Activated naive CD4-positive, alpha-beta T cell treated with anti-CD3 and anti-CD28 coated beads, Interleukin-2, amount 50 U/mL, for 24 hours (primary cell): ENCODE data around the gene EDN3.
"Not testable (repeated sequence)": the region's sequence is repeated elsewhere in the genome, so short reads cannot be mapped to it uniquely, and the experiment has no call there.

ENCODE experiments used
- H3K27ac Mint-ChIP-seq: one replicate; pipeline ENCODE4 v1.8.0; 2021; ENCODE audit warnings: mild to moderate bottlenecking, mixed read lengths
- H3K27me3 Mint-ChIP-seq: one replicate; pipeline ENCODE4 v1.8.0; 2021; ENCODE audit warnings: mixed read lengths
- H3K36me3 Mint-ChIP-seq: one replicate; pipeline ENCODE4 v1.8.0; 2021; ENCODE audit warnings: mixed read lengths
- H3K4me1 Mint-ChIP-seq: one replicate; pipeline ENCODE4 v1.8.0; 2021; ENCODE audit warnings: mixed read lengths
- H3K4me3 Mint-ChIP-seq: one replicate; pipeline ENCODE4 v1.8.0; 2021; ENCODE audit warnings: mild to moderate bottlenecking, mixed read lengths
- H3K9me3 Mint-ChIP-seq: one replicate; pipeline ENCODE4 v1.8.0; 2021; ENCODE audit warnings: mixed read lengths

Gene EDN3

DNA sequence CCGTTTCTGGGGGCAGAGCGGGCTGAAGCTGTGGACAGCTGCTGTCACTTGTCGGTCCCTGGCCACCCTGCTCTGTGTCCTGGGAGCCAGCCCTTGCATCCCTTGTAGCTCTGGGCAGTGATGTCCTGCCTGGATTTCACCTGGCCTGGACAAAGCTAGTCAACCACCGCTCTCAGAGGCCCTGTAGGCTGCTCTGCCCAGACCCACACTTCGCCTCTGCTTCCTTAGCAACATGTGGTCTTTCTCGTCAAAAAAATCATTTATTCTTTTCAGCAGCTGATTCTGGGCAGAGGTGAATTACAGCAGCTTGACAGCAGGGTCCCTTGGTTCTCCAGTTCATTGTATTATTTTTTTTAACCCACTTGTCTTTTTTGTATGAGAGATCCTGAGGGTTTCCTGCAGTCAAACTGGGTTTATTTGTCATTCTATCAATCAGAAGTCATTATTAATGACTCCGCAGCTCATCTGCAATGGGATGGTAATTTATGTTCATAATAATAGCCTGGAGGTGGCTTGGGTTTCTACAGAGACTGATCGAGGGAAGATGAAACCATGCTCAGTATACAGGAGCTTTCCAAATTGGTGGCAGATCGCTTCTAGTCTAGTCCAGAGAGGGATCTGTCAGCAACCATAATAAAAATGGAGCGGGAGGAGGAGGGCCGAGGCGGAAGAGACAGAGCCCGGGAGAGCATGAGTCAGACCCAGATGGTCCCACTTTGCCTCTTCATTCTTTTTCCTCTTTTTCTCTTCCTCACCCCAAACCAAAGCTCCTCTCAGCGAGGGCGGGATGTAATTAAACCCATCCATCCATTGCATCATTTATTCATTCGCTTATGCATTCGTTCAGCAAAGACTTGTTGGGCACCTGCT lies 22.4 kb downstream of the EDN3 start:
- Mint-ChIP-seq H3K27ac (no peak overlapping the region), H3K9me3 (no peaks in the 10 kb centered on the region), H3K36me3 (no peaks in the 10 kb centered on the region)

GRCh38 chr20:59323731-59324130 lies 23.3 kb downstream of the EDN3 start:
- Mint-ChIP-seq H3K4me3 (no peak overlapping the region), H3K27ac (no peak overlapping the region), H3K27me3 (no peaks in the 10 kb centered on the region), H3K4me1 (no peaks in the 10 kb centered on the region), H3K9me3 (no peaks in the 10 kb centered on the region), H3K36me3 (no peaks in the 10 kb centered on the region)

More for the DNA sequence above, 22.4 kb downstream of the EDN3 start:
- Mint-ChIP-seq H3K4me1 (no peaks in the 10 kb centered on the region), H3K27me3 (no peaks in the 10 kb centered on the region), H3K4me3 (no peak overlapping the region)

GRCh38 chr20:59324521-59325141 lies 24.2 kb downstream of the EDN3 start:
- no peak overlapping the region for H3K4me3 Mint-ChIP-seq
- H3K27me3 Mint-ChIP-seq, result no peaks in the 10 kb centered on the region
- H3K9me3 Mint-ChIP-seq, result no peaks in the 10 kb centered on the region
- H3K36me3 Mint-ChIP-seq, result no peaks in the 10 kb centered on the region
- H3K4me1 Mint-ChIP-seq, result no peaks in the 10 kb centered on the region
- H3K27ac Mint-ChIP-seq, result no peak overlapping the region

GRCh38 chr20:59325142-59325523 lies 24.7 kb downstream of the EDN3 start:
- Mint-ChIP-seq H3K27ac (no peak overlapping the region), H3K4me1 (no peaks in the 10 kb centered on the region)

DNA sequence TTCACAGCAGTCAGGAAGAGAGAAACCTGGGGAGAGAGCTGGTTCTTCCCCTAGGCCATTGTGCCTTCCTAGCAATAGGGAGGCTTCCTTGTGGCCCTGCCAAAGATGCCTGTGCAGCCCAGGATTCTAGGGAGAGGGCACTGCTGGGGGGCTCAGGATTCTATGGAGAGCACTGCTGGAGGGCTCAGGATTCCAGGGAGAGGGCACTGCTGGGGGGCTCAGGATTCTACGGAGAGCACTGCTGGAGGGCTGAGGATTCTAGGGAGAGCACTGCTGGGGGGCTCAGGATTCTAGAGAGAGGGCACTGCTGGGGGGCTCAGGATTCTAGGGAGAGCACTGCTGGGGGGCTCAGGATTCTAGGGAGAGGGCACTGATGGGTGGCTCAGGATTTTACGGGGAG lies 25.8 kb downstream of the EDN3 start:
- Mint-ChIP-seq H3K4me3 (no peak overlapping the region), H3K9me3 (no peaks in the 10 kb centered on the region), H3K36me3 (no peaks in the 10 kb centered on the region), H3K4me1 (no peaks in the 10 kb centered on the region), H3K27ac (no peak overlapping the region), H3K27me3 (no peaks in the 10 kb centered on the region)

More at GRCh38 chr20:59325142-59325523, 24.7 kb downstream of the EDN3 start:
- Mint-ChIP-seq H3K27me3 (no peaks in the 10 kb centered on the region), H3K9me3 (no peaks in the 10 kb centered on the region), H3K4me3 (no peak overlapping the region), H3K36me3 (no peaks in the 10 kb centered on the region)

DNA sequence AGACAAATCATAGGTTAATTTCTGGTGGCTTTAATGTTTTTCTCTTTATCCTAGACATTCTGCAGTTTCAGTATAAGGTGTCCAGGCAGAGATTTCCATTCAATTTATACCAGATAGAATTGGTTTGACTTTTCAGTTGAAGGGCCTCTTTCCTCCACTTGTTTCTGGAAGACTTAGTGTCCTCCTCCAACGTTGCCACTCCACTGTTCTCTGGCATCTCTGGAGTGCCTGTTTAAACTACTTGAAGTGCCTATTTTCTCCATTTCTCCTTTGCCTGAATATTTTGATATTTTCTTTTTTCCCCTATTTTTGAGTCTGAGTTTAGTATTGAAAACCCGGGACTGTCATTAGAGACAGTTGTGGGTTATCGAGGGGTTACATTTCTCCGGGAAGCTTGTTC lies 27.7 kb downstream of the EDN3 start:
- Mint-ChIP-seq H3K9me3 (no peaks in the 10 kb centered on the region), H3K27me3 (no peaks in the 10 kb centered on the region), H3K4me1 (no peaks in the 10 kb centered on the region), H3K36me3 (no peaks in the 10 kb centered on the region), H3K4me3 (no peak overlapping the region), H3K27ac (no peak overlapping the region)

GRCh38 chr20:59331721-59332329 lies 31.4 kb downstream of the EDN3 start:
- Mint-ChIP-seq H3K4me3 (no peak overlapping the region), H3K36me3 (no peaks in the 10 kb centered on the region), H3K27me3 (peaks cover 1% of the 10 kb centered on the region), H3K27ac (no peak overlapping the region), H3K9me3 (no peaks in the 10 kb centered on the region), H3K4me1 (no peaks in the 10 kb centered on the region)

GRCh38 chr20:59333260-59333845 lies 32.9 kb downstream of the EDN3 start:
- H3K4me3 Mint-ChIP-seq, result no peak overlapping the region
- H3K9me3 Mint-ChIP-seq, result no peaks in the 10 kb centered on the region
- H3K27ac Mint-ChIP-seq, result no peak overlapping the region
- peaks cover 1% of the 10 kb centered on the region for H3K27me3 Mint-ChIP-seq
- H3K4me1 Mint-ChIP-seq, result no peaks in the 10 kb centered on the region
- H3K36me3 Mint-ChIP-seq, result no peaks in the 10 kb centered on the region

DNA sequence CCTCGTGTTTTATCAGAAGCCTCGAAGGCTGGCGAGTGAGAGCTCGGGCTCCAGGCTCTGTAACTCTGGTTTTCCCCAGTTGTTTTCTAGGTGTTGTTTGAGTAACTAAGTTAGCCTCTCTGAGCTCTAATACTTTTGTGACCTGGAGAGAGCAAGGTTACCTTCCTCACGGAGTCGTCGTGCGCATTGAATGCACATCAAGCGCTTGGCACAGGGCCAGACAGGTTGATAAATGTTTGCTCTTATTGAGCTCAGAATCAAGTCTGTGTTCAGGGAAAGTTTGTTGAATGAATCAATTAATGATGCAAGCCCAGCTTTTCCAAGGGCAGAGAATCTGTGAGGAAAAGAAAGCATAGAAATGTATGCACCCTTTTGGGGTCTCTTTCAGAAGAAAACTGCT lies 33.5 kb downstream of the EDN3 start:
- H3K4me1 Mint-ChIP-seq, result no peaks in the 10 kb centered on the region
- H3K9me3 Mint-ChIP-seq, result no peaks in the 10 kb centered on the region
- H3K4me3 Mint-ChIP-seq, result no peak overlapping the region
- no peaks in the 10 kb centered on the region for H3K36me3 Mint-ChIP-seq
- H3K27me3 Mint-ChIP-seq, result peaks cover 1% of the 10 kb centered on the region
- H3K27ac Mint-ChIP-seq, result no peak overlapping the region

DNA sequence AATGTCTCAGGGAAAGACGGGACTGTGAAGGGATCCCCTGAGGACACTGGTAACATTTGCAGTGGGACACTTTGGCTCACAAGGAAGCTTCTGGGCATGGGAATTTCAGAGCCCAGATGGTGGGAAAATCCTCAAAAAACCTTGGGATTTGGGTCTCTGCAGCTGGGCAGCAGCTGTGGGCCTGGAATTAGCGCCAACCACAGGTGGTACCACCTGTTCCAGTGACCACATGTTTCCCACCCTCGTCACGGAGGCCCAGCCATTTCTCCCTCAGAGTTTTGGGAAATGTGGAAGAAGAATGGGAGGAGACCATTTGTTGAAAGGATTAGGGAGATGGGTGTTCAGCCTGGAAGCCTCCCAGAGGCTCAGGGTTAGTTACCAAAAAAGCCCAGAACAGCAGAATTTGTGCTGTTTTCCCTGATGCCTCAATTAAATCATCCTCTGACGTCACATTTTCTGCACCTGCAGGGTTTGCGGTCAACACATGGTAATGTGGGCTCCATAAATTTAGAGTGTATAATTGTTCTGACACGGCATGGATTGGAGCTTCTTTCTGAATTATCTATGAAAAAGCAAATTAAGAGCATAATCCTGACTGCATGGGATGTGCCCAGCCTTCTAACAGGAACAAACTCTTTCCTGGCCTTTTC lies 34.4 kb downstream of the EDN3 start:
- no peak overlapping the region for H3K4me3 Mint-ChIP-seq
- peaks cover 1% of the 10 kb centered on the region for H3K27me3 Mint-ChIP-seq
- no peak overlapping the region for H3K27ac Mint-ChIP-seq
- no peaks in the 10 kb centered on the region for H3K9me3 Mint-ChIP-seq
- no peaks in the 10 kb centered on the region for H3K4me1 Mint-ChIP-seq
- no peaks in the 10 kb centered on the region for H3K36me3 Mint-ChIP-seq

- Mint-ChIP-seq H3K27me3 (peaks cover 1% of the 10 kb centered on the region), H3K4me1 (no peaks in the 10 kb centered on the region), H3K36me3 (no peaks in the 10 kb centered on the region), H3K9me3 (no peaks in the 10 kb centered on the region), H3K4me3 (no peak overlapping the region), H3K27ac (no peak overlapping the region)
Observed at GRCh38 chr20:59335377-59335776, 35.0 kb downstream of the EDN3 start.

DNA sequence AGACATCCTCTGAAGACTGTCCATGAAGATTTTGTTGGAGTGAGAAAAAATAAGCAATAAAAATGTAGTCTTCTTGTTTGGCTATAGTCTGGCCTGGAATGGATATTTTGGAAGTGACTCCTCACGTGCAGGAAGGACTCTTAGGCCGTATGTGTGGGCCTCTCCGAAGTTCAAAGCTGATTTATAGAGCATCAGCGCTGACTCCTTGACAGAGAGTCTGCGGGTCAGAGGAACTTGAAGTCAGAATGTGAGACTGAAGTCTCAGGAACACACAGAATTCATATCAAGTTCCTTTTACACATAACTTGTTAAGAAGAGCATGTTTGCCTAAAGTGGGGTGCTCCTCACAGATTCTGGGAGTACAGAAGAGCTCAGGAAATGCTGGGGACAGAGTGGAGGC lies 36.1 kb downstream of the EDN3 start:
- no peak overlapping the region for H3K4me3 Mint-ChIP-seq
- H3K27me3 Mint-ChIP-seq, result peaks cover 1% of the 10 kb centered on the region
- no peaks in the 10 kb centered on the region for H3K4me1 Mint-ChIP-seq
- H3K36me3 Mint-ChIP-seq, result no peaks in the 10 kb centered on the region
- no peaks in the 10 kb centered on the region for H3K9me3 Mint-ChIP-seq
- H3K27ac Mint-ChIP-seq, result no peak overlapping the region

- not testable (repeated sequence) for H3K4me1 Mint-ChIP-seq, H3K27ac Mint-ChIP-seq, H3K9me3 Mint-ChIP-seq, H3K27me3 Mint-ChIP-seq, H3K4me3 Mint-ChIP-seq, H3K36me3 Mint-ChIP-seq
Observed at GRCh38 chr20:59338444-59338843, 38.0 kb downstream of the EDN3 start.

- Mint-ChIP-seq H3K27ac (no peak overlapping the region), H3K9me3 (no peaks in the 10 kb centered on the region), H3K4me3 (no peak overlapping the region), H3K4me1 (no peaks in the 10 kb centered on the region), H3K36me3 (no peaks in the 10 kb centered on the region), H3K27me3 (no peaks in the 10 kb centered on the region)
Observed at GRCh38 chr20:59340201-59340885, 39.9 kb downstream of the EDN3 start.
